ENCODE data around the gene SULF2. TPM values are rescaled to one million over a fixed set of nuclear protein-coding genes. Genes with fewer than 3 reads are reported as not detected.

SULF2 gene
- total RNA-seq, 1 donor from 2014 or later, result 78.2 TPM

DNA sequence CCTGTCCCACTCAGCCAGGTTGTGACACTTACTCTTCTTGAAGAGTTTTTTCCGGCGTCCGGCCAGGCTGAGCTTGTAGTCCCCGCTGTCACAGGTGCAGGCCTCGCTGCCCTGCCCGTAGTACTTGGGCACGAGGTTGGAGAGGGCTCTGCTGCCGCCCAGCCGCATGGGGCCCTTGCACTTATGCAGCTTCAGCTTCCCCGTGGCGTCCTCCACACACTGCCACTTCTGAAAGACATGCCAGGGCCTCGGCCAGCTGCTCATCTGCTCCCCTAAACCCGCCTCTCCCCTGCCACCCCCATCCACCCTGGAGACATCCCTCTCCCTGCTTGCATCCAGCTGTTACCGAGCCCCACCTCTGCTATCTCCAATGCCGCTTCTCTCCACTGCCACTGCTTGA, 113.1 kb downstream of the SULF2 start:
- Histone ChIP-seq H3K27me3 (ENCODE audit: control insufficient read depth, insufficient read depth, low read length) (no peaks in the 10 kb centered on the region), H3K36me3 (ENCODE audit: control insufficient read depth, insufficient read depth, low read length) (no peaks in the 10 kb centered on the region), H3K4me3 (ENCODE audit: low read depth, low read length) (no peak overlapping the region)
- TF ChIP-seq, protein P1, sequence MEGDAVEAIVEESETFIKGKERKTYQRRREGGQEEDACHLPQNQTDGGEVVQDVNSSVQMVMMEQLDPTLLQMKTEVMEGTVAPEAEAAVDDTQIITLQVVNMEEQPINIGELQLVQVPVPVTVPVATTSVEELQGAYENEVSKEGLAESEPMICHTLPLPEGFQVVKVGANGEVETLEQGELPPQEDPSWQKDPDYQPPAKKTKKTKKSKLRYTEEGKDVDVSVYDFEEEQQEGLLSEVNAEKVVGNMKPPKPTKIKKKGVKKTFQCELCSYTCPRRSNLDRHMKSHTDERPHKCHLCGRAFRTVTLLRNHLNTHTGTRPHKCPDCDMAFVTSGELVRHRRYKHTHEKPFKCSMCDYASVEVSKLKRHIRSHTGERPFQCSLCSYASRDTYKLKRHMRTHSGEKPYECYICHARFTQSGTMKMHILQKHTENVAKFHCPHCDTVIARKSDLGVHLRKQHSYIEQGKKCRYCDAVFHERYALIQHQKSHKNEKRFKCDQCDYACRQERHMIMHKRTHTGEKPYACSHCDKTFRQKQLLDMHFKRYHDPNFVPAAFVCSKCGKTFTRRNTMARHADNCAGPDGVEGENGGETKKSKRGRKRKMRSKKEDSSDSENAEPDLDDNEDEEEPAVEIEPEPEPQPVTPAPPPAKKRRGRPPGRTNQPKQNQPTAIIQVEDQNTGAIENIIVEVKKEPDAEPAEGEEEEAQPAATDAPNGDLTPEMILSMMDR (IDR thresholded peaks at IDR 0.05; ENCODE audit: insufficient read depth, low read length, poor library complexity, severe bottlenecking), result no peak
- no peak for DNase-seq (ENCODE audit: low read depth)

DNA sequence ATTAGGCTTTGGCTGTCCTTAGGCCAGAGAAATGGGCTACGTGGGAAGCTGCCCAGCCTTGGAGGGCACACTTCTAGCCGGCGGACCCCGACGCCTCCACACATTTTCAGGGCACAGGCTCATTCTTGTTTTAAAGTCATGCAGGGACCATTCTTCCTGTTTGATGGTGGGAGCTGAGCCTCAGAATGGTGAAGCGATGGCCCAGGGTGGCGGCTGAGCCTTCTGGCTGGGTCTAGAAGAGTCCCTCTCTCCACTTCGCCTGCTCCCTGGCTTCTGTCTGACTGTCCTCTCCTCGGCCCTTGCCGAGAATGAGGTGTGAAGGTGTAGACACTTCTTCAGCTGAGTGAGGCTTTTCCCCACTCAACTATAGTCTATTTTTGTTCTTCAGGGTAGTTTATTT, 114.4 kb downstream of the SULF2 start:
- TF ChIP-seq, protein P1 (IDR thresholded peaks at IDR 0.05; ENCODE audit: insufficient read depth, low read length, poor library complexity, severe bottlenecking), result no peak
- Histone ChIP-seq H3K27me3 (ENCODE audit: control insufficient read depth, insufficient read depth, low read length) (no peaks in the 10 kb centered on the region), H3K36me3 (ENCODE audit: control insufficient read depth, insufficient read depth, low read length) (no peaks in the 10 kb centered on the region), H3K4me3 (ENCODE audit: low read depth, low read length) (no peak overlapping the region)
- DNase-seq (ENCODE audit: low read depth), result no peak

DNA sequence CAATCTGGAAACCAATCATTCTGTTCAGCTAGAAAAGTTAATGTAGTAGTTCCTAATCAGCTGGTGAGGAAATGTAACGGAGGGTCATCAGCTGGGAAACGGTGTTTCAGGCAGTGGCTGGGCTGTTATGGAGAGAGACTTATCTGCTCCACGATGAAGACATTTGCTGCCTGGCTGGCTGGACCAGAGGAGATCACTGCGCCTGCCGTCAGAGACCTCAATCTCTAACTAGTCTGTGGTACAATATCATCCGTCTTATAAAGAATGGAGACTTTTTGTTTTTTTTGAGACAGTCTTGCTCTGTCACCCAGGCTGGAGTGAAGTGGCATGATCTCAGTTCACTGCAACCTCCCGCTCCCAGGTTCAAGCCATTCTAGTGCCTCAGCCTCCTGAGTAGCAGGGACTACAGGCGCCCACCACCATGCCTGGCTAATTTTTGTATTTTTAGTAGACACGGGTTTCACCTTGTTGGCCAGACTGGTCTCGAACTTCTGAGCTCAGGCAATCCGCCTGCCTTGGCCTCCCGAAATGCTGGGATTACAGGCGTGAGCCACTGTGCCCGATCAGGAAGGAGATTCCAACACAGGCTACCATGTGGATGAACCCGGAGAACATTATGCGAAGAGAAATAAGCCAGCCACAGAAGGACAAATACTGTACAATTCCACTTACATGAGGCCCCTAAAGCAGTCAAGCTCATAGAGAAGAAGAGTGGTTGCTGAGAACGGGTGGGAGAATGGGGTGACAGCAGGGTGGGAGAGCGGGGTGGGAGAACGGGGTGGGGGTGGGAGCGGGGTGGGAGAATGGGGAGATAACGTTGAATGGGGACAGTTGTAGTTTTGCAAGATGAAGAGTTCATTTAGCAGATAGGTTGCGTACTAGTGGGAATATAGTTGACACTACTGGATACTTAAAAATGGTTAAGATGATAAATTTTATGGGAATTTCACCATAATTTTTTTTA, 115.1 kb downstream of the SULF2 start:
- Histone ChIP-seq H3K36me3 (ENCODE audit: control insufficient read depth, insufficient read depth, low read length) (no peaks in the 10 kb centered on the region), H3K27me3 (ENCODE audit: control insufficient read depth, insufficient read depth, low read length) (no peaks in the 10 kb centered on the region), H3K4me3 (ENCODE audit: low read depth, low read length) (no peak overlapping the region)
- DNase-seq (ENCODE audit: low read depth), result no peak
- TF ChIP-seq, protein P1 (IDR thresholded peaks at IDR 0.05; ENCODE audit: insufficient read depth, low read length, poor library complexity, severe bottlenecking), result no peak

DNA sequence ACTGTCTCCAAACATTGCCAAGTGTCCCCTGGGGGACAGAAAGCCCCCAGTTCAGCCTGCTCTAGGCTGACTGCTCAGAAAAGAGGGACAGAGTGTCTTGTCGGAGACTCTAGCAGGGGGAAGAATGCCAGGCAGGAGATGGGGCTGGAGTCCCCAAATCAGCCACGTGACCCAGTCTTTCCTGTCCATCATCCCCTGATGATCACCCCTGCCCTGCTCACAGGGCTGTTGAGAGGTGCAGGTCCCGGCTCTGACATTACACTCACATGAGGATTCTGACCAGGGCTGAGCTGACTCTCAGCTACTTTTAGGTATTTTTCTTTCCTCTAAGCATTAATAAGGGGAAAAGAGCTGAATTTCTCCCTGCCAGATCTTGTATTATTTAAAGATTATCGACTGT, 115.8 kb downstream of the SULF2 start:
- no peaks in the 10 kb centered on the region for H3K36me3 ChIP-seq (ENCODE audit: control insufficient read depth, insufficient read depth, low read length)
- TF ChIP-seq, protein P1 (IDR thresholded peaks at IDR 0.05; ENCODE audit: insufficient read depth, low read length, poor library complexity, severe bottlenecking), result no peak
- no peak overlapping the region for H3K4me3 ChIP-seq (ENCODE audit: low read depth, low read length)
- no peaks in the 10 kb centered on the region for H3K27me3 ChIP-seq (ENCODE audit: control insufficient read depth, insufficient read depth, low read length)
- DNase-seq (ENCODE audit: low read depth), result no peak

DNA sequence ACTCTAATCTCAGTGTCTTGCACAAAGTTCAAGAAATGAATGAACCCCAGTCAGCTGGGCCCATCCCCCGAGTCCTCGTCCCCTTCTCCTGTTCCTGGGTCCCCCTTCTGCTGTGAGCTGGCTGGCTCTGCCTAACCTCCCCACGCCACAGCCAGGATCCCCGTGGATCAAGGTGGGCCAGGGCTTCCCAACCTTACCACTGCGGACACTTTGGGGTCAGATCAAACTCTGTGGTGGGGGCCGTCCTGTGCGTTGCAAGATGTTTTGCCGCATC, 116.2 kb downstream of the SULF2 start:
- TF ChIP-seq, protein P1 (IDR thresholded peaks at IDR 0.05; ENCODE audit: insufficient read depth, low read length, poor library complexity, severe bottlenecking), result no peak
- no peaks in the 10 kb centered on the region for H3K36me3 ChIP-seq (ENCODE audit: control insufficient read depth, insufficient read depth, low read length)
- no peak overlapping the region for H3K4me3 ChIP-seq (ENCODE audit: low read depth, low read length)
- no peaks in the 10 kb centered on the region for H3K27me3 ChIP-seq (ENCODE audit: control insufficient read depth, insufficient read depth, low read length)
- no peak for DNase-seq (ENCODE audit: low read depth)
